SKM-1 treated with dmso at 0.1 percent for 144 hours (cell line): ENCODE results near the gene BCL2L2.

ENCODE experiments used
- DNase-seq: peaks from one replicate; lab custom pipeline; 2025; ENCODE audit not compliant: unreplicated experiment; lab: John Stamatoyannopoulos, UW

BCL2L2 gene

GRCh38 chr14:23352506-23353432 is 46.1 kb downstream of the BCL2L2 start, which contains the start of gene SLC22A17:
TSS of gene SLC22A17 (minus strand) at chr14:23352887.
- DNase-seq: peak; percentile 8

- no peak for DNase-seq
Measured at GRCh38 chr14:23353433-23353780, 46.8 kb downstream of the BCL2L2 start.

- DNase-seq: no peak
Measured at GRCh38 chr14:23354990-23355389, 48.4 kb downstream of the BCL2L2 start.

GRCh38 chr14:23355871-23356435 is 49.3 kb downstream of the BCL2L2 start:
- no peak for DNase-seq

GRCh38 chr14:23356662-23357061 is 50.0 kb downstream of the BCL2L2 start:
- DNase-seq: no peak

GRCh38 chr14:23357261-23357660 is 50.6 kb downstream of the BCL2L2 start:
- no peak for DNase-seq

- no peak for DNase-seq
Measured at GRCh38 chr14:23358042-23358441, 51.4 kb downstream of the BCL2L2 start.

GRCh38 chr14:23358553-23359166 is 52.0 kb downstream of the BCL2L2 start:
- DNase-seq: no peak

- no peak for DNase-seq
Measured at GRCh38 chr14:23359167-23359626, 52.6 kb downstream of the BCL2L2 start.

- DNase-seq: no peak
Measured at GRCh38 chr14:23359722-23360447, 53.3 kb downstream of the BCL2L2 start.

- DNase-seq: no peak
Measured at GRCh38 chr14:23360496-23360895, 53.9 kb downstream of the BCL2L2 start.

GRCh38 chr14:23361320-23361719 is 54.7 kb downstream of the BCL2L2 start:
- no peak for DNase-seq
